Activated CD8-positive, alpha-beta memory T cell treated with anti-CD3 and anti-CD28 coated beads for 4 hours (primary cell): Measurements from ENCODE around the gene VAMP8.
"Not testable (repeated sequence)": the region's sequence is repeated elsewhere in the genome, so short reads cannot be mapped to it uniquely, and the experiment has no call there.

Source experiments
- DNase-seq, 2 donors: peaks; one replicate each; pipeline ENCODE4 v3.0.0-alpha.2; 2020; ENCODE audit warnings: low read depth in 2 of 2

The VAMP8 gene

GRCh38 chr2:85598594-85599340 is 21.4 kb downstream of the VAMP8 start:
- DNase-seq: no peak

GRCh38 chr2:85599468-85600234 is 22.3 kb downstream of the VAMP8 start:
- no peak for DNase-seq

- DNase-seq: no peak
Observed at GRCh38 chr2:85600235-85600575, 22.8 kb downstream of the VAMP8 start.

- DNase-seq: no peak
Observed at GRCh38 chr2:85600951-85601770, 23.8 kb downstream of the VAMP8 start.

GRCh38 chr2:85601771-85602475 is 24.5 kb downstream of the VAMP8 start:
- no peak for DNase-seq

GRCh38 chr2:85602476-85603234 is 25.3 kb downstream of the VAMP8 start, which contains the start of gene TMEM150A:
Gene TMEM150A, minus strand, starts transcription at chr2:85602698. Its CDS starts 750 bp downstream, at chr2:85601948.
- DNase-seq: peak; percentile 73 to 75

GRCh38 chr2:85604133-85604444 is 26.7 kb downstream of the VAMP8 start:
- not testable (repeated sequence) for DNase-seq

GRCh38 chr2:85604568-85605339 is 27.4 kb downstream of the VAMP8 start:
- DNase-seq: no peak

- DNase-seq: no peak
Observed at GRCh38 chr2:85605406-85606115, 28.2 kb downstream of the VAMP8 start.

- no peak for DNase-seq
Observed at GRCh38 chr2:85606116-85606455, 28.7 kb downstream of the VAMP8 start.

- no peak for DNase-seq
Observed at GRCh38 chr2:85607268-85608215, 30.2 kb downstream of the VAMP8 start.

- no peak for DNase-seq
Observed at GRCh38 chr2:85611217-85611704, 33.9 kb downstream of the VAMP8 start.

GRCh38 chr2:85611705-85612587 is 34.6 kb downstream of the VAMP8 start, which contains the start of gene C2orf68:
Gene C2orf68, minus strand, starts transcription at chr2:85612066. Its CDS starts 82 bp downstream, at chr2:85611984.
- DNase-seq: peak; percentile 69

GRCh38 chr2:85613717-85614515 is 36.5 kb downstream of the VAMP8 start:
- DNase-seq: no peak

- not testable (repeated sequence) for DNase-seq
Observed at GRCh38 chr2:85614757-85615156, 37.4 kb downstream of the VAMP8 start.

- no peak for DNase-seq
Observed at GRCh38 chr2:85615413-85615728, 38.0 kb downstream of the VAMP8 start.

- not testable (repeated sequence) for DNase-seq
Observed at GRCh38 chr2:85617723-85618122, 40.3 kb downstream of the VAMP8 start.
